ENCODE measurements around the gene C6orf120. TPM values are rescaled to one million over a fixed set of nuclear protein-coding genes. Genes with fewer than 3 reads are reported as not detected.

C6orf120 gene
- total and polyA plus RNA-seq, 7 donors = 9.2 to 42.1 (median 18.7) TPM

DNA sequence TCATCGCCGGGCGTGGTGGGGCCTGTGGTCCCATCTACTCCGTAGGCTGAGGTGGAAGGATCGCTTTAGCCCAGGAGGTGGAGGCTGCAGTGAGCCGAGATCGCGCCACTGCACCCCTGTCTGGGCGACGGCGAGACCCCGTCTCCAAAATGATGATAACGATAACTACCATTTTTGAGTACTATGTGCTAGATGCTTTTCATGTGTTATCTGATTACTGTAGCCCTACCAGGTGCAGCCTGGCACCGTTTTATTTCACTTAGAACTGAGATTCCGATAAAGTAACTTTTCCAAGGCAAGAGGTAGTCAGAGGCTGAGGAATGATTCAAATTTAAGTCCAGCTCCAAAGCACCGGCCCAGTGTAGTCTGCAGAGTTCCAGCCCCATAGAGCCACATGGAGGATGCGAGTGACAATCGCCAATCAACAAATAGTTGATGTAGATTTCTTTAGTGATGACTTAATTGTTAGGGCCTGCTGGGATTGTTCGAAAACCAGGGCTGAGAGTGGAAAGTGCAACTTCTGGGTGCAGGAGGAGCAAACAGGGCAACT lies 50.2 kb downstream of the C6orf120 start:
- H3K36me3 ChIP-seq (ENCODE audit: insufficient read depth in 1 of 2, low read depth in 1 of 2) = peaks cover 3 to 14% of the 10 kb centered on the region in 2 donors
- 7 to 8% (median 7%) methylated on average over 19 of the region's 19 CpGs for WGBS, 3 donors
- ATAC-seq = peak in 1 of 4 donors; percentile 21
- intact Hi-C loops (cut with DNase I) = loop anchor here (5.0 kb wide), 2 partner anchors 50 to 800 kb away; partner anchors contain the start of genes C6orf120 (in 1 of the 2), PSMB1 (in 1 of the 2), TBP (in 1 of the 2) and WDR27 (in 1 of the 2)
- no peaks in the 10 kb centered on the region for H3K9me3 ChIP-seq
- H3K4me3 ChIP-seq = peak overlapping the region; percentile 69
- H3K4me1 ChIP-seq = peaks cover 26% of the 10 kb centered on the region
- H3K27ac ChIP-seq = peak overlapping the region; percentile 89
- H3K27me3 ChIP-seq (ENCODE audit: insufficient read depth in 3 of 3, low read length in 2 of 3) = no peaks in the 10 kb centered on the region
- TF ChIP-seq, protein P1, sequence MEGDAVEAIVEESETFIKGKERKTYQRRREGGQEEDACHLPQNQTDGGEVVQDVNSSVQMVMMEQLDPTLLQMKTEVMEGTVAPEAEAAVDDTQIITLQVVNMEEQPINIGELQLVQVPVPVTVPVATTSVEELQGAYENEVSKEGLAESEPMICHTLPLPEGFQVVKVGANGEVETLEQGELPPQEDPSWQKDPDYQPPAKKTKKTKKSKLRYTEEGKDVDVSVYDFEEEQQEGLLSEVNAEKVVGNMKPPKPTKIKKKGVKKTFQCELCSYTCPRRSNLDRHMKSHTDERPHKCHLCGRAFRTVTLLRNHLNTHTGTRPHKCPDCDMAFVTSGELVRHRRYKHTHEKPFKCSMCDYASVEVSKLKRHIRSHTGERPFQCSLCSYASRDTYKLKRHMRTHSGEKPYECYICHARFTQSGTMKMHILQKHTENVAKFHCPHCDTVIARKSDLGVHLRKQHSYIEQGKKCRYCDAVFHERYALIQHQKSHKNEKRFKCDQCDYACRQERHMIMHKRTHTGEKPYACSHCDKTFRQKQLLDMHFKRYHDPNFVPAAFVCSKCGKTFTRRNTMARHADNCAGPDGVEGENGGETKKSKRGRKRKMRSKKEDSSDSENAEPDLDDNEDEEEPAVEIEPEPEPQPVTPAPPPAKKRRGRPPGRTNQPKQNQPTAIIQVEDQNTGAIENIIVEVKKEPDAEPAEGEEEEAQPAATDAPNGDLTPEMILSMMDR (IDR thresholded peaks at IDR 0.05) = no peak
- DNase-seq = no peak

Other genes starting within 250 kb of the C6orf120 start
- 10 to 100 TPM in 1 of 4 donors, 1 to 10 TPM in 3; 4.7 to 14.4 (median 5.8) TPM for gene WDR27, start 97 bp upstream of the C6orf120 start, total RNA-seq
- gene WDR27, start 97 bp upstream of the C6orf120 start, polyA plus RNA-seq = 1 to 10 TPM; 3.1 to 8.3 (median 5.5) TPM
- 10 to 100 TPM; 47.1 to 59.8 (median 50.9) TPM for gene PHF10, start 22.4 kb downstream of the C6orf120 start, total RNA-seq
- 10 to 100 TPM; 20.2 to 66.6 (median 29.4) TPM for gene PHF10, start 22.4 kb downstream of the C6orf120 start, polyA plus RNA-seq
- 1 to 10 TPM in 2 of 4 donors, under 1 TPM in 2; 0.73 to 1.3 (median 0.90) TPM for gene DYNLT2, start 49.4 kb downstream of the C6orf120 start, total RNA-seq
- 1 to 10 TPM in 2 of 3 donors, under 1 TPM in 1; 0.93 to 2.8 (median 1.4) TPM for gene DYNLT2, start 49.4 kb downstream of the C6orf120 start, polyA plus RNA-seq
- 10 to 100 TPM in 3 of 4 donors, 1 to 10 TPM in 1; 9.4 to 11.8 (median 11.2) TPM for gene ERMARD, start 49.5 kb downstream of the C6orf120 start, total RNA-seq
- 10 to 100 TPM in 2 of 3 donors, 1 to 10 TPM in 1; 7.9 to 13.3 (median 11.4) TPM for gene ERMARD, start 49.5 kb downstream of the C6orf120 start, polyA plus RNA-seq

All from psoas muscle (tissue), 8 donors.